GM18511 (cell line): ENCODE data around the gene SGCG.

Experiments used
- ATAC-seq: cut with Tn5 transposase; IDR thresholded peaks from one replicate; pipeline ENCODE4 v1.9.1; 2021; ENCODE audit warnings: mild to moderate bottlenecking, moderate library complexity; ENCODE audit not compliant: unreplicated experiment

The SGCG gene

DNA sequence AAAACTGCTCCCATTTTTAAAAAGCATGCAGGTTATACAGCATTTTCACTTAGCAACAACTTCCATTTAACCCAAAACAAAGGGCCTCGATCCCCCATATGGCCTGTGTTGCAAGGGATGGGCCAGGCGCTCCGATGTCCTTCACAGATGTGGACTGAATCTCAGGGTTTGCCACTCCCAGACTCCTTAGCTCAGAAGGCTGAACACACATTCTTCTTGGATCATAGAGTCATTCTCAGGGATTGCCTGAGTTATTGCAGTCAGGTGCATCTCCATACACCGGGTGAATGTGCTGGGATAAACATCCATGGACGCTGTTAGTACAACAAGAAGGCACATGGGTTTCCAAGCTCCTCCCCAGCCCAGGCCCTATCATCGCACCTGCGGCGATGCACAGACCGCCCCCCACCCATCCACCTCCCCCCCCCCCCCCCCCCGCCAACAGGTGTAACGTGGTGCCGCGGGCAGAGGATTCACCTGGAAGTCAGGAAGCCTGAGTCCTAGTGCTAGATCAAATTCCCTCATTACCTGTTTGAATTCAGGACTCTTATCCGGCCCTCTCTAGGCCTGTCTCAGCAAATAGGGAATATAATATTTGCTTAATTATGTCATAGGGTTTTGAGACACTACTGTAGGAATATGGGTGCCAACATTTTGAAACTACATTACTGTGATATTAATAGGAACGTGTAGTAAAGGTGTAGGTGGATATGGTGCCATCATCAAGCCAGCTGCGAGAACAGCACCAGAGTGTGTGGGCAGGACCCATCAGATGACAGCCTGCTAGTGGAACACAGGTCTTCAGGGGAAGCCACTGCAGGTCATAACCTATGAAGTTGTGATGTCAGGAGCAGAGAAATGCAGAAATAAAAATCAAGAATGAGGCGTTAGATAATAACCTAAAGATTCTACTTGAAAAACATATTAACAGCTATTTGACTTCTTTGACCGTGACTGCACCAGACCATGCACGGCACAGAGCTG is 141.9 kb downstream of the SGCG start:
- peak; percentile 29 for ATAC-seq

DNA sequence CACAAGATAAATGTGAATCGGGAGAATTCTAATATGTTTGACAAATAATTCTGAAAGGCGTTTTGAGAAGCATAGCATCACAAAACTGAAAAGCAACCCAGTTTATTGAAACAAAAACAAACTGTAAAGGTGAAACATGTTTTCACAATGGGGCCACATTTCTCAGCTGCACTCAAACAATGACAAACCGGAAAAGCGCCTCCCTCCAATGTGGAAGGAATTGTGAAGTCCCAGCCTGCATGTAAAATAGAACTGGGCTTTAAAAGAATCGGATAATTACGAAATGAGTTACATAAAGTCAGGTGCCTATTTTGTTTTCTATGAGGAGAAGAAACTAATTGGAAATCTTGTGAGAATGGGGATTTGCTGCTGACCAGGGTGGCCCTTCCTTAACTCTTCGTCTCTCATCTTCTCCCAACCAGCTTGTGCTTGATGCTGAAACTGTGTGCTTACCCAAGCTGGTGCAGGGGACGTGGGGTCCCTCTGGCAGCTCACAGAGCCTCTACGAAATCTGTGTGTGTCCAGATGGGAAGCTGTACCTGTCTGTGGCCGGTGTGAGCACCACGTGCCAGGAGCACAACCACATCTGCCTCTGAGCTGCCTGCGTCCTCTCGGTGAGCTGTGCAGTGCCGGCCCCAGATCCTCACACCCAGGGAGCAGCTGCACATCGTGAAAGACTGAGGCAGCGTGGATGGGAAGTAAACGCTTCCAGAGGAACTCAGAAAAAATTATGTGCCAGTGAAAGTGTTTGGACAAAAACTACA is 143.3 kb downstream of the SGCG start:
- no peak for ATAC-seq

DNA sequence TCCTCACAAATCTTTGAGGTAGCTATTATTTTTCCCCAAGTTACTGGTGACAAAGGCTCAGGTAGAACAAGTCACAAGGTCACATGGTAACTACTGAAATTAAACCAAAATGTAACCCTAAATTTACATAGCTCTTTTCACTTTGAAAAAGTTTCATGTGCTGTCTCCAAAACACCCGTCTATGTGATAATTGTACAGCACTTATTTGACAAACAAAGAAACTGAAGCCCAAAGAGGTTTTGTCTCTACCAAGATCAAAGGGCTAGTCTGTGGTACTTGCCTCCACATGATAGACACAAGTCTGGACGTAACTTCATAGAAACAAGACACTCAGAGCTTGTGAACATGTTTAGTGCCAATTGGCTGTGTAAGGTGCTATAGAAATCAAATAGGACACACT is 144.4 kb downstream of the SGCG start:
- ATAC-seq = no peak

DNA sequence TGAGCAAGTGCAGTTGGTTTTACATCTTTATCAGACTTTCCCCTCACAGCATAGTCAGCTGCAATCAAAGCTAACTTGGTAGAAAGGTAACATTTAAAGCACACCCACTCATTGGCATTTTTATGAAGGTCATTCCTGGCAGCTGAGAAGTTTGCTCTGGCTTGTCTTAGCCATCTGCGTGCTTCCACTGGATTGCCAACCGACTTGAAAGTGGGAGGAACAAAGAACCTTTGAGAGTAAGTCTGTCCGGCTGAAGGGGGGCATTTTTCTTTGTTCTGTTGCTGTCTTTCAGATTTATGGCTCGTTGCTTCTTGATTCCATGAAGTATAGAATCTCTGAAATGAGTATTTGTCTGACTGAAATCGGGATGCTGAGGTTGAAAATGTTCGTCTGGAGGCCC is 149.6 kb downstream of the SGCG start:
- no peak for ATAC-seq

DNA sequence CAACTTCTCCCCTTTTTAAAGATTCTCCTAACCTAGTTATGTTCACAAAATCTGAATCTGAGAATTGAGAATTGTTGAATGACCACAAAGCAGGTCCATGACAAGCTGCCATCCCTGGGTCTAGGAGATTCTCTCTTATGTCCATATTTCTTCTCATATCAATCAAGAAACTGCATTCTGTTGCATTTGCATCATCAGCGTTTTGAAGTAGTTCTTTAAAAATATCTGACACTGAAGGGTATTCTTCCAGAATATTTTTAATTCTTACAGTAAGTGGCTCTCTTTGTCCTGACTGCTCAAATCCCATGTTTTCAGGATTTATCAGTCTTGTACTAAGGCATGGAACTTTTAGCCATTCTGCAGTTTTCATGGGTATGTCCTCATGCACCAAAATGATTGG is 158.4 kb downstream of the SGCG start:
- no peak for ATAC-seq

DNA sequence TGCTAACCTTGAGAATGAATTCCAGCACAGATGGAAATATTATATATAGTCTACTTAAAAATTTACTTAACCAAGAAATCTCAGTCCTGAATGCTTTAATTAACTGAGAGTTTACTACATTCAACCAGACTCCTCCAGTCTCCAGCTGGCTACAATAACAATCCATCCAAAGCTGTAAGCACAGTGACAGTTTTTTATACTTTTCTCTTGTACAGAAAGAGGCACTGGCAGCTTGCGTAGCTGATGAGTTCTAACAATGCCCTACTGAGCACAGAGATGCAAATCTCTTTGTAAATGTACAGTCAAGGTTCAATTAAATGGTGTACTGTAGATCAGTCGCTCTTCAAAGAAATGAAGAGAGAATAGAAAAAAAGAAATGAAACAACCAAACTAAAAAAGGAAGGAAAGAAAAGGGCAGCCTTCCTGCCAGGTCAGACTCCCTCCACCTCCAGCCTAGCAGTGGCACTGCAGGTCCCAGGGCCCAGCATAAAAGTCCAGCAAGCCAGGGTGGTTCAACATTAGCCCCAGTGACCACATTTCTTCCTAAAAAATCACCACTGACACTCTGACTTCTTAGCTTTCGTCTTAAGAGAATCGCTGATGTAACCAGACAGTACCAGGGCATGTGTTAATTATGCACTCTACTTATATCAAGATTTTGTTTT is 164.3 kb downstream of the SGCG start:
- no peak for ATAC-seq

GRCh38 chr13:23347601-23348000 is 166.8 kb downstream of the SGCG start:
- no peak for ATAC-seq

DNA sequence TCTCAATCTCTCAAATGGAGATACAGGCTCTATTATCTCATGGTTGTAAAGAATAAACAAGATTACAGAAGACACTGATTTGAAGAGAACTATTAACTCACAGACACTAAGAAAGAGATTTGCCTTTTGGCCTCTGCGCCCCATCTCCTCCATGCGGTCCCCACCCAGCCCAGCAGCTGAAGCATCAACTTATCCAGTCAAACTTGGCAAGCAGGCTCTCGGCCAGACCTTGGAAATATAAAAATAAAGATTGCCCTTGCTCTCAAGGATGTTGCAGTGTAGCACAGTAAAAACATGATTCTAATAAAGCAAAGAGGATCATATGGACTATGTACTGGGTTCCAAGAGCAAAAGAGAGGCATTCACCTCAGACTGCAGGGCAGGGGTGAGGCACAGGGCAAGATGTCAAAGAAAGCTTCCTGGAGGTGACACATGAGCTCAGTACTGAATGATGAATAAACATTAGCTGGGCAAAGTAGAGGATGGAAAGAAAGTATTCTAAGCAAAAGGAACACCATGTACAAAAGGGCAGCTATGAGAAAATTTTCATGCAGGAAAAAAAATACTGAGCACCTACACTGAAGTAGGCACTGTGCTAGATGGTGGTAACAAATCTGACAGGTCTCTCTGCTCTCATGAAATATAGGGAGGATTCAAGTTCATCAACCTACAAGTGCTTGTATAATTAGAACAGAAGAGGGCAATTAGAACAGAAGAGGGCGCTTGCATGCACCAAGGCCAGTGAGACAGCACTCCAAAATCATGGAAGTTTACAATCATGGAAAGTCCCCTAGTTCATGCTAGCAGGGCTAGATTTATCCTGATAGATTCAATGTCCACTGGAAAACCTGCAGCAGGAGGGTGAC is 167.7 kb downstream of the SGCG start:
- ATAC-seq = no peak

DNA sequence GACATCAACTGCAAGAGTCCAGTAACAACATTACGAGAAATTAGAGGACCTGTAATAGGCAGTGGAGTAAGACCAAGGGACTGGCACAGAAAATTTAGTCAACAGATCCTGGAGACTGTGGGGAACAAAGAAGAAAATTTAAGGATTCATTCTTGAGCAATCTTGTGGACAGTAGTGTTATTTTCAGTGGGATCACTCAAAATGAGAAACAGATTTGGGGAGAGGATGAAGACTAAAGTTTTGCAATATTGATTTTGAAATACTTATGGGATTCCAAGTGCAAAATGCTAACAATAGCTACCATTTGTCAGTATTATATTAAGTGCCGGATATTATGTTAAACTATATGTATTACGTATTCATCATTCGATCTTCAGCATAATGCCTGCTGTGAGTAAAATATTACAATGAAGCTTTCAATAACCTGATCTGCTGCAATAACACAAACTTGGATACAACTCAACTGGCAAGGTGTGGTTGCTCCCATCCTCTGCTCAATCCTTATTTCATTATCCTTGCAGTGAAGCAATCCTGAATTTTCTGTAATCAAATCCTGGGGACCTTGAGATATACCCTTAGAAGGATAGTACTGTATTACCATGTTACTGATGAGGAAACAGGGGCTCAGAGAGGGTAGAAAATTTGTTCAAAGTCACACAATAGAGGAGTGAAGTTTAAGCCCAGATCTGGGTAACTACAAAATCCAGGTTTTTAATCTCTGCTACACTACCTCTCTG is 168.6 kb downstream of the SGCG start:
- no peak for ATAC-seq

GRCh38 chr13:23350009-23350408 is 169.2 kb downstream of the SGCG start:
- ATAC-seq = no peak

- no peak for ATAC-seq
Observed at GRCh38 chr13:23352161-23352560, 171.4 kb downstream of the SGCG start.

GRCh38 chr13:23354520-23354919 is 173.7 kb downstream of the SGCG start:
- no peak for ATAC-seq

DNA sequence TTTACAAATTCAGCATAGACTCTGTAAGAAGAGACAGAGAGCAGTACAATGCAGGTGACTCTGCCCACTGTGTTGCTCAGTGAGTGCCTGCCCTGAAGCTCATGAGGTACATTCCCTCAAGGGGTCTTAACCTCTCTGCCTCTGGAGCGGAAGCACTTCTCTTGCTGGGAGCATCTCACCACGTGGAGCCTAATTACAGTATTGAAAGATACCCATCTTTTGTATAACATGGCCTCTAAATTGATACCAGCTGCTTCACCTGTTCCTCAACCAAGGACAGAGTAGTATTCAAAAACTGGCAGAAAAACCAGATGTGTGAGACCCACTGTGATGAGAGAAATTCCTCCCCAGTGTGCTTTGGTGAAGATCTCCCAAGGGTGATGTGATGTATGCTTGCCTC is 175.6 kb downstream of the SGCG start:
- no peak for ATAC-seq

- no peak for ATAC-seq
Observed at GRCh38 chr13:23357349-23357748, 176.6 kb downstream of the SGCG start.

DNA sequence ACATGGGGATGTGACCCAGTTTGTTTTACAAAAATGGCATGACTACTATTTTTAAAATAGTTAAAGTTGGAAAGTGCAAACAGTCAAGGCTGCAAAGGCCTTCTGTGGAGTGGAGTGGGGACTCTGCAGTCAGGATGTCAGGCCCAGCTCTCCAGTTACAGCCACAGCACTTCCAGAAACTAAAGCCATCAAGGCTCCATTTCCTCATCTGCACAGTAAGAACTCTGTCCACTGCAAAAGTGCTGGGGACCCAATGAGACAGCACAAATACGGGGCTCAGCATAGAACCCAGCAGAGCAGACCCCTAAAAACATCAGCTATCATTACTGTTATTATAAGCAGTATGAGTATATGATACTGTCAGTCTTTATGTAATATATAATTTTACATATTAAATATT is 179.1 kb downstream of the SGCG start:
- ATAC-seq = no peak

DNA sequence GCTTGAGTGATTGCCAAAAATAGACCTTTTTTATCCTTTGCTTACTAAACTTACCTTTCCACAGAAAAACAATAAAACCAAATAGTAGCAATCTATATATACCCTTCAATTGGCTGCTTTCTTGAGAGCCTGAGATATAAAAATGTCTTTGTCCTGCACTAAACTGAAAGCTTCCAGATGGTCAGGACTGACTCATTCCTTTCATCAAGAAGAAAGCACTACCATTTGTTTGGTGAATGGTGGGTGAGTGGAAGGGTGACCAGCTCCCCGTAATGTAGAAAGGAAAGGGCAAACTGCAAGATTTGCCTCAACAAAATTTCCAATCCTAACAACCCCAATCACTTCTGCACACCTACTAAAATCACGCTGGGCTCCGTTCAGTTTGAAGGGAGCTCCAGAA is 184.9 kb downstream of the SGCG start:
- no peak for ATAC-seq

DNA sequence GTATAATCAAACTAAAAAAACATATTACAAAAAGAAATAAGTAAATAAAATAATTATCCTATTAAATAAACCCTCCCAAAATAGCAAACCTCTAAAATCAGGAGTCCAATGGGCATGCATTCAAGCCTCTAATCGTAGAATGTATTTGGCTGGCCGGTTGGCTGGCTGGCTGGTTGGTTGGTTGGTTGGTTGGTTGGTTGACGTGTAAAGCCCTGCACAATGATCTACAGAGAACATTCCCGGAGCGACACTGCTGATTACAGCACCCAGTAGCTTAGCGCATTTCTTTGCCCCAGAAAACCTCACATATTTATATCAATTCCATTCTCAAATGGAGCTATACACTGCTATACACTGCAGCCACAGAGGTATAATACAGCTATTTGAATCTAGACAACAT is 187.1 kb downstream of the SGCG start:
- no peak for ATAC-seq

GRCh38 chr13:23372264-23372906 is 191.6 kb downstream of the SGCG start:
- ATAC-seq = no peak
